ENCODE data around the gene ITGA6. TPM values are rescaled to one million over a fixed set of nuclear protein-coding genes. Genes with fewer than 3 reads are reported as not detected.

ITGA6 gene
- total and polyA plus RNA-seq, 2 donors (not counting 1 experiment from before 2014, with no cell fraction given) = 6.4 to 19.8 TPM

DNA sequence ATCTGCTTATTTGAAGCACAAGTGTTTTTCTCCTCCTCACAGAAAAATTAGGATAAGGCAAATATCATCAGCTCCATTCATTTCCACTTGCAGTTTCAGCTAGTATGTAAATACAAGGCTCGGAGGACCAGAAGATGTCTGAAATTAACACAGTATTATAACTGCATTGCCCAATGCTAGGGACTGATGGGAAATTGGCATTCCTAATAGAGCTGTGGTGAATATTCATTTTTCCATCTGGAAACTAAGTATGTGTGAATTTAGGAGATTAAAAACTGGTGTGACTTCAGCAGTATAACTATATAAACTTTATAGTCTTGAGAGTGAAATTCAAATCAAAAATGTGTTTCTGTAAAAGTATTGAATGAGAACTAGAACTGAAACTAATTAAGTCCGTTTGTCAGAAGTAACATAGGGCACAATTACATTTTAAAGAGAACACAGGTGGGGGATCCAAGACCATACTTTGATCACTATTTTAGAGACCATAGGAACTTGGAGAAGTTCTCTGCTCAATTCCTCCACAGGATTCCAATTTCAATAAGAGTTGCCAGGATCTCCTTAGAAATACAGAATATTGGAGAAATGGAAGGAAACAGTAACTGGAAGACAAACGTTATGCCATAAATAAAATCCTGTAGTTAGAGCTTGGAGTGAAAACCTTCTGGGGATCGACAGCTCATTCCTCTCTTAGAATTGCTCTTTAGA is 12.1 kb upstream of the ITGA6 start:
- H4K20me1 ChIP-seq (ENCODE audit: control insufficient read depth, extremely low read depth, insufficient read depth, low read length) = no peaks in the 10 kb centered on the region
- H3K79me2 ChIP-seq (ENCODE audit: control insufficient read depth, insufficient read depth, low read length) = no peaks in the 10 kb centered on the region
- H3K4me3 ChIP-seq (replicated peaks in 1 of 4; ENCODE audit: control extremely low read depth in 1 of 4, insufficient read depth in 1 of 4, low read depth in 3 of 4, low read length in 4 of 4) = no peak overlapping the region
- H3K27me3 ChIP-seq (ENCODE audit: control insufficient read depth, insufficient read depth, low read length) = no peaks in the 10 kb centered on the region
- H3K27ac ChIP-seq (ENCODE audit: insufficient read depth, low read length) = no peak overlapping the region
- no peaks in the 10 kb centered on the region for H3K36me3 ChIP-seq (ENCODE audit: control insufficient read depth, insufficient read depth, low read length)
- H3K9ac ChIP-seq (ENCODE audit: insufficient read depth, low read length) = no peak overlapping the region
- H3K4me2 ChIP-seq (ENCODE audit: extremely low read depth, insufficient read depth, low read length) = no peak overlapping the region
- H2AFZ ChIP-seq (ENCODE audit: low read length) = no peak overlapping the region
- TF ChIP-seq EZH2 (IDR thresholded peaks at IDR 0.05; ENCODE audit: low read length, missing control alignments) (no peak), CTCF (conservative IDR thresholded peaks at IDR 0.05 in 1 of 2, IDR thresholded peaks at IDR 0.05 in 1 of 2; ENCODE audit: low read depth in 1 of 2, low read length in 2 of 2) (no peak)
- no peaks in the 10 kb centered on the region for H3K9me3 ChIP-seq (ENCODE audit: control insufficient read depth, insufficient read depth, low read depth, low read length)
- DNase-seq (ENCODE audit: low read depth in 2 of 2) = no peak
- no peaks in the 10 kb centered on the region for H3K4me1 ChIP-seq (ENCODE audit: control insufficient read depth, extremely low read depth, insufficient read depth, low read length)

DNA sequence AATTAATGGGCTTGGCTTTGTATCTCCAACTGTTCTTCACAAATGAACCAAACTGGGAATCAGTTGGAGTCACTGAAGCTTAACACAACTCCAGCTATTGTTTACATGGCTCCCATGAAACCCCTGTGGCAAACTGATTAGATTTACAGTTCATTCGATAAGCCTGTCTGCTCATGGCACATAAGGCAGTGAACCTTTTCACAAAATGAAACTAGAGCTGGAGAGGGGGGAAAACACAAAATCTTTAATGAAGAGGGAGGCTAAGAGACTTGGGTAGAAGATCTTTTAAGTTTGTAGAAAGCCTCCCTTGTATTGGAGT is 11.6 kb upstream of the ITGA6 start:
- Histone ChIP-seq H3K79me2 (ENCODE audit: control insufficient read depth, insufficient read depth, low read length) (no peaks in the 10 kb centered on the region), H3K9me3 (ENCODE audit: control insufficient read depth, insufficient read depth, low read depth, low read length) (no peaks in the 10 kb centered on the region), H2AFZ (ENCODE audit: low read length) (no peak overlapping the region), H3K27ac (ENCODE audit: insufficient read depth, low read length) (no peak overlapping the region), H3K4me2 (ENCODE audit: extremely low read depth, insufficient read depth, low read length) (no peak overlapping the region), H3K4me1 (ENCODE audit: control insufficient read depth, extremely low read depth, insufficient read depth, low read length) (no peaks in the 10 kb centered on the region), H4K20me1 (ENCODE audit: control insufficient read depth, extremely low read depth, insufficient read depth, low read length) (no peaks in the 10 kb centered on the region), H3K9ac (ENCODE audit: insufficient read depth, low read length) (no peak overlapping the region), H3K27me3 (ENCODE audit: control insufficient read depth, insufficient read depth, low read length) (no peaks in the 10 kb centered on the region), H3K4me3 (replicated peaks in 1 of 4; ENCODE audit: control extremely low read depth in 1 of 4, insufficient read depth in 1 of 4, low read depth in 3 of 4, low read length in 4 of 4) (no peak overlapping the region), H3K36me3 (ENCODE audit: control insufficient read depth, insufficient read depth, low read length) (no peaks in the 10 kb centered on the region)
- TF ChIP-seq CTCF (conservative IDR thresholded peaks at IDR 0.05 in 1 of 2, IDR thresholded peaks at IDR 0.05 in 1 of 2; ENCODE audit: low read depth in 1 of 2, low read length in 2 of 2) (no peak), EZH2 (IDR thresholded peaks at IDR 0.05; ENCODE audit: low read length, missing control alignments) (no peak)
- DNase-seq (ENCODE audit: low read depth in 2 of 2) = no peak

- Histone ChIP-seq H2AFZ (ENCODE audit: low read length) (no peak overlapping the region), H3K9ac (ENCODE audit: insufficient read depth, low read length) (no peak overlapping the region), H3K27ac (ENCODE audit: insufficient read depth, low read length) (no peak overlapping the region), H3K27me3 (ENCODE audit: control insufficient read depth, insufficient read depth, low read length) (no peaks in the 10 kb centered on the region), H3K79me2 (ENCODE audit: control insufficient read depth, insufficient read depth, low read length) (no peaks in the 10 kb centered on the region), H3K4me2 (ENCODE audit: extremely low read depth, insufficient read depth, low read length) (no peak overlapping the region), H3K4me3 (replicated peaks in 1 of 4; ENCODE audit: control extremely low read depth in 1 of 4, insufficient read depth in 1 of 4, low read depth in 3 of 4, low read length in 4 of 4) (no peak overlapping the region), H3K9me3 (ENCODE audit: control insufficient read depth, insufficient read depth, low read depth, low read length) (no peaks in the 10 kb centered on the region), H4K20me1 (ENCODE audit: control insufficient read depth, extremely low read depth, insufficient read depth, low read length) (no peaks in the 10 kb centered on the region), H3K36me3 (ENCODE audit: control insufficient read depth, insufficient read depth, low read length) (no peaks in the 10 kb centered on the region), H3K4me1 (ENCODE audit: control insufficient read depth, extremely low read depth, insufficient read depth, low read length) (no peaks in the 10 kb centered on the region)
- DNase-seq (ENCODE audit: low read depth in 2 of 2) = no peak
- no peak for TF ChIP-seq EZH2 (IDR thresholded peaks at IDR 0.05; ENCODE audit: low read length, missing control alignments)
- no peak for TF ChIP-seq CTCF (conservative IDR thresholded peaks at IDR 0.05 in 1 of 2, IDR thresholded peaks at IDR 0.05 in 1 of 2; ENCODE audit: low read depth in 1 of 2, low read length in 2 of 2)
Measured at GRCh38 chr2:172416447-172417058, 10.8 kb upstream of the ITGA6 start.

Data from fibroblast of lung (primary cell).